Measurements from ENCODE around the gene PAX5. TPM values are rescaled to one million over a fixed set of nuclear protein-coding genes. Genes with fewer than 3 reads are reported as not detected.

Gene PAX5
- total RNA-seq, 1 experiment from 2014 or later, result 6.6 TPM

DNA sequence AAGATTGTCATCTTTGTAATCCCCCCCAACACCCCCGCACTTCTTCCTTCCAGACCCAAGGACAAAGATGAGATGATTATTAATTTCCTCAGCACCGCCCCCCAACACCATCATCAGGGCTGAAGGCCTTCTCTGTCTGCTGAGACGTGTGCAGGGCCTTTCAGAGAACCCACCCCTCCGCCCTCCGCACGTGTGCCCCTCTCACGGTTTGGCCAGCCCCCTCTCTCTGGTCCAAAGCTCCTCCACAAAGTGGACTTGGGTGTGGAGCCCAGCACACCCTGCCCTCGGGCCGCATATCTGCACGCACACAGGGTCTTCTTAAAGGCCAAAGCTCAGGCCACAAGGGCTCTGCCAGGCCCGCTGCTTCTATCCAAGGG, 32.0 kb downstream of the PAX5 start (continued):
- TF ChIP-seq, protein P1, sequence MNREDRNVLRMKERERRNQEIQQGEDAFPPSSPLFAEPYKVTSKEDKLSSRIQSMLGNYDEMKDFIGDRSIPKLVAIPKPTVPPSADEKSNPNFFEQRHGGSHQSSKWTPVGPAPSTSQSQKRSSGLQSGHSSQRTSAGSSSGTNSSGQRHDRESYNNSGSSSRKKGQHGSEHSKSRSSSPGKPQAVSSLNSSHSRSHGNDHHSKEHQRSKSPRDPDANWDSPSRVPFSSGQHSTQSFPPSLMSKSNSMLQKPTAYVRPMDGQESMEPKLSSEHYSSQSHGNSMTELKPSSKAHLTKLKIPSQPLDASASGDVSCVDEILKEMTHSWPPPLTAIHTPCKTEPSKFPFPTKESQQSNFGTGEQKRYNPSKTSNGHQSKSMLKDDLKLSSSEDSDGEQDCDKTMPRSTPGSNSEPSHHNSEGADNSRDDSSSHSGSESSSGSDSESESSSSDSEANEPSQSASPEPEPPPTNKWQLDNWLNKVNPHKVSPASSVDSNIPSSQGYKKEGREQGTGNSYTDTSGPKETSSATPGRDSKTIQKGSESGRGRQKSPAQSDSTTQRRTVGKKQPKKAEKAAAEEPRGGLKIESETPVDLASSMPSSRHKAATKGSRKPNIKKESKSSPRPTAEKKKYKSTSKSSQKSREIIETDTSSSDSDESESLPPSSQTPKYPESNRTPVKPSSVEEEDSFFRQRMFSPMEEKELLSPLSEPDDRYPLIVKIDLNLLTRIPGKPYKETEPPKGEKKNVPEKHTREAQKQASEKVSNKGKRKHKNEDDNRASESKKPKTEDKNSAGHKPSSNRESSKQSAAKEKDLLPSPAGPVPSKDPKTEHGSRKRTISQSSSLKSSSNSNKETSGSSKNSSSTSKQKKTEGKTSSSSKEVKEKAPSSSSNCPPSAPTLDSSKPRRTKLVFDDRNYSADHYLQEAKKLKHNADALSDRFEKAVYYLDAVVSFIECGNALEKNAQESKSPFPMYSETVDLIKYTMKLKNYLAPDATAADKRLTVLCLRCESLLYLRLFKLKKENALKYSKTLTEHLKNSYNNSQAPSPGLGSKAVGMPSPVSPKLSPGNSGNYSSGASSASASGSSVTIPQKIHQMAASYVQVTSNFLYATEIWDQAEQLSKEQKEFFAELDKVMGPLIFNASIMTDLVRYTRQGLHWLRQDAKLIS (CRISPR knock-in tag; IDR thresholded peaks at IDR 0.05; ENCODE audit: borderline replicate concordance), result no peak
- TF ChIP-seq EMX1 (CRISPR knock-in tag; IDR thresholded peaks at IDR 0.05) (no peak), NFATC4 (CRISPR knock-in tag; IDR thresholded peaks at IDR 0.05) (no peak), ETV6 (CRISPR knock-in tag; IDR thresholded peaks at IDR 0.05) (no peak), HMGA2 (CRISPR knock-in tag; IDR thresholded peaks at IDR 0.05) (no peak)
- TF ChIP-seq, protein P2, sequence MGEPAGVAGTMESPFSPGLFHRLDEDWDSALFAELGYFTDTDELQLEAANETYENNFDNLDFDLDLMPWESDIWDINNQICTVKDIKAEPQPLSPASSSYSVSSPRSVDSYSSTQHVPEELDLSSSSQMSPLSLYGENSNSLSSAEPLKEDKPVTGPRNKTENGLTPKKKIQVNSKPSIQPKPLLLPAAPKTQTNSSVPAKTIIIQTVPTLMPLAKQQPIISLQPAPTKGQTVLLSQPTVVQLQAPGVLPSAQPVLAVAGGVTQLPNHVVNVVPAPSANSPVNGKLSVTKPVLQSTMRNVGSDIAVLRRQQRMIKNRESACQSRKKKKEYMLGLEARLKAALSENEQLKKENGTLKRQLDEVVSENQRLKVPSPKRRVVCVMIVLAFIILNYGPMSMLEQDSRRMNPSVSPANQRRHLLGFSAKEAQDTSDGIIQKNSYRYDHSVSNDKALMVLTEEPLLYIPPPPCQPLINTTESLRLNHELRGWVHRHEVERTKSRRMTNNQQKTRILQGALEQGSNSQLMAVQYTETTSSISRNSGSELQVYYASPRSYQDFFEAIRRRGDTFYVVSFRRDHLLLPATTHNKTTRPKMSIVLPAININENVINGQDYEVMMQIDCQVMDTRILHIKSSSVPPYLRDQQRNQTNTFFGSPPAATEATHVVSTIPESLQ (CRISPR knock-in tag; IDR thresholded peaks at IDR 0.05), result no peak
- TF ChIP-seq, protein P3, sequence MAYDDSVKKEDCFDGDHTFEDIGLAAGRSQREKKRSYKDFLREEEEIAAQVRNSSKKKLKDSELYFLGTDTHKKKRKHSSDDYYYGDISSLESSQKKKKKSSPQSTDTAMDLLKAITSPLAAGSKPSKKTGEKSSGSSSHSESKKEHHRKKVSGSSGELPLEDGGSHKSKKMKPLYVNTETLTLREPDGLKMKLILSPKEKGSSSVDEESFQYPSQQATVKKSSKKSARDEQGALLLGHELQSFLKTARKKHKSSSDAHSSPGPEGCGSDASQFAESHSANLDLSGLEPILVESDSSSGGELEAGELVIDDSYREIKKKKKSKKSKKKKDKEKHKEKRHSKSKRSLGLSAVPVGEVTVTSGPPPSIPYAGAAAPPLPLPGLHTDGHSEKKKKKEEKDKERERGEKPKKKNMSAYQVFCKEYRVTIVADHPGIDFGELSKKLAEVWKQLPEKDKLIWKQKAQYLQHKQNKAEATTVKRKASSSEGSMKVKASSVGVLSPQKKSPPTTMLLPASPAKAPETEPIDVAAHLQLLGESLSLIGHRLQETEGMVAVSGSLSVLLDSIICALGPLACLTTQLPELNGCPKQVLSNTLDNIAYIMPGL (CRISPR knock-in tag; IDR thresholded peaks at IDR 0.05), result no peak
- TF ChIP-seq, protein P4, sequence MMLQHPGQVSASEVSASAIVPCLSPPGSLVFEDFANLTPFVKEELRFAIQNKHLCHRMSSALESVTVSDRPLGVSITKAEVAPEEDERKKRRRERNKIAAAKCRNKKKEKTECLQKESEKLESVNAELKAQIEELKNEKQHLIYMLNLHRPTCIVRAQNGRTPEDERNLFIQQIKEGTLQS (CRISPR knock-in tag; conservative IDR thresholded peaks at IDR 0.05), result no peak

DNA sequence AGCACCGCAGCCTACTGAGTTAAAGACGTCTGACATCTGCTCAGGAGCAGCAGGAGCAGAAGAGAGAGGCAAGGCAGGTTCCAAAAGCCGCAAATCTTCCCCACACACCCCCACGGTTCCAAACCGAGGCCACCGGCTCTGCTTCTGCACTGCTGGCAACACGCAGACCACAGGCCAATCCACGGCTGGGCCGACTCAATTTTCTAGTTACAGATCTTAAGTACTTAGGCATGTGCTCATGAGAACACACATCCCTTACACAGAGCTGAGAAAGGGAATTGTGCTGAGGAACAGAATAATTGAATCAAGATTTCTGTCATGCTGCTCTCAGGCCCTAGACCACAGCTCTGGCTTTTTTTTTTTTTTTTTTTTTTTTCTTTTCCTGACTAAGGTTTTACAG, 32.6 kb downstream of the PAX5 start:
- no peak for ATAC-seq
- Mint-ChIP-seq H3K4me3 (no peak overlapping the region), H3K36me3 (no peaks in the 10 kb centered on the region), H3K9me3 (no peaks in the 10 kb centered on the region), H3K27me3 (ENCODE audit: low read depth) (peaks cover 64% of the 10 kb centered on the region), H3K27ac (no peak overlapping the region), H3K4me1 (peaks cover 24% of the 10 kb centered on the region)
- CTCF ChIA-PET, result interaction anchor here (0.6 to 2.1 kb wide), 4 partner anchors 10 to 362 kb away, joined by 3 to 7 read pairs (median 3); no protein-coding TSS in a partner anchor
- no peak for TF ChIP-seq EMX1 (CRISPR knock-in tag; IDR thresholded peaks at IDR 0.05)
- TF ChIP-seq, protein P5, sequence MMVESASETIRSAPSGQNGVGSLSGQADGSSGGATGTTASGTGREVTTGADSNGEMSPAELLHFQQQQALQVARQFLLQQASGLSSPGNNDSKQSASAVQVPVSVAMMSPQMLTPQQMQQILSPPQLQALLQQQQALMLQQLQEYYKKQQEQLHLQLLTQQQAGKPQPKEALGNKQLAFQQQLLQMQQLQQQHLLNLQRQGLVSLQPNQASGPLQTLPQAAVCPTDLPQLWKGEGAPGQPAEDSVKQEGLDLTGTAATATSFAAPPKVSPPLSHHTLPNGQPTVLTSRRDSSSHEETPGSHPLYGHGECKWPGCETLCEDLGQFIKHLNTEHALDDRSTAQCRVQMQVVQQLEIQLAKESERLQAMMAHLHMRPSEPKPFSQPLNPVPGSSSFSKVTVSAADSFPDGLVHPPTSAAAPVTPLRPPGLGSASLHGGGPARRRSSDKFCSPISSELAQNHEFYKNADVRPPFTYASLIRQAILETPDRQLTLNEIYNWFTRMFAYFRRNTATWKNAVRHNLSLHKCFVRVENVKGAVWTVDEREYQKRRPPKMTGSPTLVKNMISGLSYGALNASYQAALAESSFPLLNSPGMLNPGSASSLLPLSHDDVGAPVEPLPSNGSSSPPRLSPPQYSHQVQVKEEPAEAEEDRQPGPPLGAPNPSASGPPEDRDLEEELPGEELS (CRISPR knock-in tag; IDR thresholded peaks at IDR 0.05), result no peak
- no peak for DNase-seq (ENCODE audit: low spot score)
- POLR2A ChIA-PET, result no interaction called here

DNA sequence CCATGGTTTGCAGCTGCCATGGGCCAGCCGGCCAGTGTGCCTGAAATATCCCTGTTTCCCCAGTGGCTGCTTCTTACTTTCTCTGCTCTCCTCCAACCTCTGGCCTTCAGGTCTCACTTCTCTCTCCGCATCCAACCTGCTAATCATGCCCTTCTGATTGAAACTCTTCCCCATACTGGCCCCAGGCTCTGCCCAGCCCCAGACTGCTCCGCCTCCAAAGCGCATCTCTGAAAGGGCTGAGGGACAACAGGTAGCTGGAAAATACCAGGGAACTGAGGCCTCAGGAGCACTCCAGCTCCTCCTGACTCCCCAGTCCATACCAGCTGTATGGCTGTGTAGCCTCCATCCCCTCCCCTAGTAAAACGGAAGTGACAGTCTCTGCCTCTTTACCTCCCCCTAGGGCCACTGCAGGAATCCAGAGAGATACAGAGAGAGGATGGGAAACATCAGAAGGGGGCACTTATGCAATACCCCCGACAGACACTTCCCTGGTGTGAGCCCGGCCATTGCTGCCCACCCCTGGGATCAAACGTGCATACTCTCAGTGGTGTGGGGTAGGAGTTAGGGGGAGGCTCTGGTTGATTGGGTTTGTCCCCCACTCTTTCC, 34.2 kb downstream of the PAX5 start:
- ATAC-seq (peak; percentile 21), DNase-seq (ENCODE audit: low spot score) (no peak)
- Mint-ChIP-seq H3K27ac (no peak overlapping the region; the same call in 1 of the 2 replicates), H3K27me3 (ENCODE audit: low read depth) (peaks cover 67% of the 10 kb centered on the region), H3K4me1 (peaks cover 25% of the 10 kb centered on the region), H3K36me3 (no peaks in the 10 kb centered on the region), H3K9me3 (no peaks in the 10 kb centered on the region), H3K4me3 (no peak overlapping the region)
- TF ChIP-seq, protein P6, sequence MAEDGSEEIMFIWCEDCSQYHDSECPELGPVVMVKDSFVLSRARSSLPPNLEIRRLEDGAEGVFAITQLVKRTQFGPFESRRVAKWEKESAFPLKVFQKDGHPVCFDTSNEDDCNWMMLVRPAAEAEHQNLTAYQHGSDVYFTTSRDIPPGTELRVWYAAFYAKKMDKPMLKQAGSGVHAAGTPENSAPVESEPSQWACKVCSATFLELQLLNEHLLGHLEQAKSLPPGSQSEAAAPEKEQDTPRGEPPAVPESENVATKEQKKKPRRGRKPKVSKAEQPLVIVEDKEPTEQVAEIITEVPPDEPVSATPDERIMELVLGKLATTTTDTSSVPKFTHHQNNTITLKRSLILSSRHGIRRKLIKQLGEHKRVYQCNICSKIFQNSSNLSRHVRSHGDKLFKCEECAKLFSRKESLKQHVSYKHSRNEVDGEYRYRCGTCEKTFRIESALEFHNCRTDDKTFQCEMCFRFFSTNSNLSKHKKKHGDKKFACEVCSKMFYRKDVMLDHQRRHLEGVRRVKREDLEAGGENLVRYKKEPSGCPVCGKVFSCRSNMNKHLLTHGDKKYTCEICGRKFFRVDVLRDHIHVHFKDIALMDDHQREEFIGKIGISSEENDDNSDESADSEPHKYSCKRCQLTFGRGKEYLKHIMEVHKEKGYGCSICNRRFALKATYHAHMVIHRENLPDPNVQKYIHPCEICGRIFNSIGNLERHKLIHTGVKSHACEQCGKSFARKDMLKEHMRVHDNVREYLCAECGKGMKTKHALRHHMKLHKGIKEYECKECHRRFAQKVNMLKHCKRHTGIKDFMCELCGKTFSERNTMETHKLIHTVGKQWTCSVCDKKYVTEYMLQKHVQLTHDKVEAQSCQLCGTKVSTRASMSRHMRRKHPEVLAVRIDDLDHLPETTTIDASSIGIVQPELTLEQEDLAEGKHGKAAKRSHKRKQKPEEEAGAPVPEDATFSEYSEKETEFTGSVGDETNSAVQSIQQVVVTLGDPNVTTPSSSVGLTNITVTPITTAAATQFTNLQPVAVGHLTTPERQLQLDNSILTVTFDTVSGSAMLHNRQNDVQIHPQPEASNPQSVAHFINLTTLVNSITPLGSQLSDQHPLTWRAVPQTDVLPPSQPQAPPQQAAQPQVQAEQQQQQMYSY (CRISPR knock-in tag; IDR thresholded peaks at IDR 0.05), result no peak
- TF ChIP-seq ZNF423 (CRISPR knock-in tag; IDR thresholded peaks at IDR 0.05) (peak; percentile 53), KAT7 (CRISPR knock-in tag; IDR thresholded peaks at IDR 0.05; ENCODE audit: borderline replicate concordance) (no peak)
- ChIA-PET POLR2A (no interaction called here), CTCF (interaction anchor here (0.6 to 5.2 kb wide), 7 partner anchors 8 to 416 kb away, joined by 3 to 53 read pairs (median 7); no protein-coding TSS in a partner anchor)

Data from WTC11 (cell line).